HG03460 (cell line): ENCODE results near the gene PRKG2.
"Not testable (repeated sequence)": the region's sequence is repeated elsewhere in the genome, so short reads cannot be mapped to it uniquely, and the experiment has no call there.

Experiments
- ATAC-seq: cut with Tn5 transposase; IDR thresholded peaks from one replicate; pipeline ENCODE4 v1.9.1; 2021; ENCODE audit not compliant: unreplicated experiment

PRKG2 gene, protein sequence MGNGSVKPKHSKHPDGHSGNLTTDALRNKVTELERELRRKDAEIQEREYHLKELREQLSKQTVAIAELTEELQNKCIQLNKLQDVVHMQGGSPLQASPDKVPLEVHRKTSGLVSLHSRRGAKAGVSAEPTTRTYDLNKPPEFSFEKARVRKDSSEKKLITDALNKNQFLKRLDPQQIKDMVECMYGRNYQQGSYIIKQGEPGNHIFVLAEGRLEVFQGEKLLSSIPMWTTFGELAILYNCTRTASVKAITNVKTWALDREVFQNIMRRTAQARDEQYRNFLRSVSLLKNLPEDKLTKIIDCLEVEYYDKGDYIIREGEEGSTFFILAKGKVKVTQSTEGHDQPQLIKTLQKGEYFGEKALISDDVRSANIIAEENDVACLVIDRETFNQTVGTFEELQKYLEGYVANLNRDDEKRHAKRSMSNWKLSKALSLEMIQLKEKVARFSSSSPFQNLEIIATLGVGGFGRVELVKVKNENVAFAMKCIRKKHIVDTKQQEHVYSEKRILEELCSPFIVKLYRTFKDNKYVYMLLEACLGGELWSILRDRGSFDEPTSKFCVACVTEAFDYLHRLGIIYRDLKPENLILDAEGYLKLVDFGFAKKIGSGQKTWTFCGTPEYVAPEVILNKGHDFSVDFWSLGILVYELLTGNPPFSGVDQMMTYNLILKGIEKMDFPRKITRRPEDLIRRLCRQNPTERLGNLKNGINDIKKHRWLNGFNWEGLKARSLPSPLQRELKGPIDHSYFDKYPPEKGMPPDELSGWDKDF

GRCh38 chr4:81214881-81215868 lies at the start of gene PRKG2:
Gene PRKG2, minus strand, starts transcription at chr4:81215222. Its CDS starts 10,175 bp downstream, at chr4:81205047.
- no peak for ATAC-seq

- ATAC-seq: no peak
Measured at GRCh38 chr4:81260443-81261101, 45.5 kb upstream of the PRKG2 start.

GRCh38 chr4:81258841-81259550 lies 44.0 kb upstream of the PRKG2 start:
- ATAC-seq: no peak

GRCh38 chr4:81257816-81258215 lies 42.8 kb upstream of the PRKG2 start:
- no peak for ATAC-seq

DNA sequence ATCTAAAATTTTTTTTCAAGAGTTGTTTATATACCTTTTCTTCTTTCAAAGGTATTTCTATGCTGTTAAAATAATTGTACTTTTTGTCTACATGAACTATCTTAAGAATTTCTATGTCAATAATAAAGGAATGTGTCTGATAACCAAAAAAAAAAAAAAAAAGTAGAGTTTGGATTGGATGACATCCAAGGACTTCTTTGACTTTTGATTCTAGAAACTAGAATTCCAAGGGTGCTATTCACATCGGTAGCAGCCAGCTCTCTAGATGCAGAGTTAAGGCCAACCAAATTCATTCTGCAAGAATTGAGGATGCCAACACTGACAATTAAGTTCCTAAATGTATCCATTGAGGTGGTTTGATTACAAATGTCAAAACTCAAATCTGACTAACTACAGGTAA lies 42.0 kb upstream of the PRKG2 start:
- ATAC-seq: no peak

GRCh38 chr4:81256059-81256970 lies 41.3 kb upstream of the PRKG2 start:
- no peak for ATAC-seq

DNA sequence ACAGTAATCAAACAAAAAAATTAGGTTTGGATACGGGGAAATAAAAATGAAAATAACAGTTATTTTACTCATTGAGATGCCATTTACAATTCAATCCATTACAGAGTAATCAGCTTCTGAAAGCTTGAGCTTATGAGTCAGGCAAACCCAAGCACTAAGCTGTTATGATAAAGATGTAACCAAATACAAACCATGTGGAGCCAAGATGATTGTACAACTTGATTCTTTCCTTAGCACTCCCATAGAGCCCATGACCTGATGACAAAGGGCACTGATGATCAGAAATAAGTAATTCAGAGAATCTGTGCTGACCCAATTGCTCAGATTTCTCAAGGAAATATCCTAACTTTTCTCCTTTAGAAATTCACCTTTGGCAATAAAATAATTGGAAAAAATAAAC lies 40.5 kb upstream of the PRKG2 start:
- ATAC-seq: no peak

DNA sequence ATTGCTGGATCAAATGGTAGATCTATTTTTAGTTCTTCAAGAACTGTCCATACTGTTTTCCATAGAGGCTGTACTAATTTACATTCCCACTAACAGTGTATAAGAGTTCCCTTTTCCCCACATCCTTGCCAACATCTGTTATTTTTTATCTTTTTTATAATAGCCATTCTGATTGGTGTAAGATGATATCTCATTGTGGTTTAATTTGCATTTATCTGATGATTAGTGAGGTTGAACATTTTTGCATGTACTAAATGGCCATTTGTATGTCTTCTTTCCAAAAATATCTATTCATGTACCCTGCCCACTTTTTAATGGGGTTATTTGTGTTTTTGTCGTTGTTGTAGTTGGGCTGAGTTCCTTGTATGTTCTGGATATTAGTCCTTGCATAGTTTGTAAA lies 35.4 kb upstream of the PRKG2 start:
- ATAC-seq: no peak

GRCh38 chr4:81245218-81246009 lies 30.4 kb upstream of the PRKG2 start:
- ATAC-seq: no peak

GRCh38 chr4:81237791-81238190 lies 22.8 kb upstream of the PRKG2 start:
- no peak for ATAC-seq

GRCh38 chr4:81235982-81236749 lies 21.1 kb upstream of the PRKG2 start:
- no peak for ATAC-seq

- ATAC-seq: no peak
Measured at GRCh38 chr4:81227968-81228367, 12.9 kb upstream of the PRKG2 start.

- ATAC-seq: no peak
Measured at GRCh38 chr4:81227138-81227537, 12.1 kb upstream of the PRKG2 start.

- no peak for ATAC-seq
Measured at GRCh38 chr4:81225252-81225651, 10.2 kb upstream of the PRKG2 start.

- ATAC-seq: not testable (repeated sequence)
Measured at GRCh38 chr4:81222082-81222472, 7.1 kb upstream of the PRKG2 start.

DNA sequence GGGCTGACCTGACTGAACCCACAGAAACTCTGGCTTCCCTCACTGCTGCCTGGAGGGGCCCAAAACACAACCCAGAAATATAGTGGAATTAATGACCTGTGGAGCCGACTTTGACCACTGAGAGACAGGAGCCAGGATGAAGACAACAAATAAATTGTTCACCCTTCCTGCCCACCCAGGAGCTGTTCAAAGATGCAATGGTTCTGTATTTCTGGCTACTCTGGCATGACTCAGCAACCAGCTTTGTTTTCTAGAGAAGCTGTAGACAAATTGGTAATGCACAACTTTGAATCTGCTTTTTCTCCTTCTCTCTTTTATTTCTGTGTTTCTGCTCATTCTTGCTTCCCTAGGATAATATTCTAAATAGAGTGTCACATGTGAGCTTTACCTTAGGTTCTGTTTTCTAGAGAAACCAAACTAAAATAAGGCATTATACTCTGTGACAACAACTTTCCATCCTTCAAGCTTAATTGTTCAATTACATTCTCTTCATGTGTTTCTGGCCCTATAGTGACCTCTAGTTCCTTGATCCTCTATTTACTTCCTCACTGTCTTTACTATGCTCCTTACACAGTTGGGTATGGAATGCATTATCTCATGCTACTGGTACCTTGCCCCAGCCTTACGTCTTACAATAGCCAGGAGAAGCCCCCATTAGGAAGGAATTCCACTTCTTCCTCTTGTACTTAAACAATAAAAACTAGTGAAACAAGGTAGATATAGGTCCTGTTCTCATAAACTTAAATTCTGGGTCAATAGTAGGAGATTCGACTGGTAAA lies 6.5 kb upstream of the PRKG2 start:
- ATAC-seq: no peak

- no peak for ATAC-seq
Measured at GRCh38 chr4:81220271-81220670, 5.2 kb upstream of the PRKG2 start.
